Liver (tissue), 3 donors: ENCODE results near the gene LHPP.

Experiments
- CTCF ChIP-seq: fragments of 150-350 bp; IDR thresholded peaks from 2 replicates; pipeline ENCODE4 v1.5.1; 2017; ENCODE audit warnings: improper control_type of control experiment, low read depth, low read length; ENCODE audit not compliant: missing input control
- EGR1 ChIP-seq, 2 donors: IDR thresholded peaks; 2 replicates each; pipeline ENCODE4 v1.6.1; 2016 to 2018; ENCODE audit warnings: antibody characterized with exemption in 2 of 2, low read depth in 2 of 2
- FOXA2 ChIP-seq: IDR thresholded peaks from 2 replicates; pipeline ENCODE4 v1.6.1; 2016; ENCODE audit warnings: antibody characterized with exemption
- GABPA ChIP-seq, 2 donors: IDR thresholded peaks in 1 of 2; conservative IDR thresholded peaks in 1 of 2; 2 replicates each; pipeline ENCODE4 v1.6.1; 2016; ENCODE audit warnings: antibody characterized with exemption in 2 of 2, mild to moderate bottlenecking in 1 of 2, moderate library complexity in 1 of 2
- SP1 ChIP-seq: IDR thresholded peaks from 2 replicates; pipeline ENCODE4 v1.6.1; 2018; ENCODE audit warnings: antibody characterized with exemption, mild to moderate bottlenecking
- TAF1 ChIP-seq: conservative IDR thresholded peaks from 2 replicates; pipeline ENCODE4 v1.6.1; 2016; ENCODE audit warnings: antibody characterized with exemption, mild to moderate bottlenecking
- donor health status: healthy.
- donor health status: healthy.

GRCh38 chr10:124629842-124630241, 168.2 kb downstream of the LHPP start:
- TF ChIP-seq CTCF, result no peak
- TF ChIP-seq GABPA (IDR thresholded peaks at IDR 0.05 in 1 of 2, conservative IDR thresholded peaks at IDR 0.05 in 1 of 2), result no peak
- no peak for TF ChIP-seq TAF1
- TF ChIP-seq EGR1 (IDR thresholded peaks at IDR 0.05; ENCODE audit: low read depth in 2 of 2), result no peak
- no peak for TF ChIP-seq FOXA2
- TF ChIP-seq SP1, result no peak
